Measurements from ENCODE around the gene ZFAND3. TPM values are rescaled to one million over a fixed set of nuclear protein-coding genes. Genes with fewer than 3 reads are reported as not detected.

Gene ZFAND3
- total and polyA plus RNA-seq, 2 donors (not counting 3 experiments of a cell fraction or from before 2014, with no cell fraction given): 15.4 to 54.2 TPM

DNA sequence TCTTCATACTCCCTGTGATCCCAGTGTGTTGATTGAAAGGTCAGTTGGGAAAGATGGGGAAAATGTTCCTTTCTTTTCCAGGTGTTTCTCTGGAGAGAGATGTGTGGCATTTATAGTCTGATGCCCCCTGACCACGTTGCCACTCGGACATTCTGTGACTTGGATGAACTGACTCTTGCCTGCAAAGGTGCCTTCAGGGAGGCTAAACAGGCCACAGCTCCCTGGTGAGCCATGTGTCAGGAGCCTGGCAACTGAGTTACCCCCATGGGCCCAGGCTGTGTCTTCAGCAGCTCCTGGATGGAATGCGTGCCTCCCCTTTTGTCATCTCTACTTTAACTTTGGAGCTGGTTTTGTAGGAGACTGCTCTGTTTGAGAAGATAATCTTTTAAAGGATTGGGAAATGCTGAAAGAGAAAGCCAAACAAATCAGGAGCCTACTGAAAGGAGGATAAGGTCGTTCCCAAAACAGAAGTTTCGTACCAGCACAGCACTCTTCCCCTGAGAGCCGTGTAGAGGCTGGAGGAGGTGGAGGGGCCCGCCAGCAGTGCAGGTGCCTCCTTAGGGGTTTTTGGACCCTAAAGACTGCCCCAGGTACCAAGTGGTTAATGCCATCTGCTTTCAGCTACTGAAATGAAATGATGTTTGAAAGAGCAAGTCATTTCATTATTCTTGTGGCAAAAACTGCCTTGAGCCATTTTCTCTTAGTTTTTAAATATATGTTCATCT, 322.8 kb downstream of the ZFAND3 start:
- no peak for TF ChIP-seq FOS (IDR thresholded peaks at IDR 0.05; ENCODE audit: borderline replicate concordance, insufficient read depth, low read length)
- TF ChIP-seq CTCF (IDR thresholded peaks at IDR 0.05; ENCODE audit: extremely low read depth in 1 of 2, insufficient read depth in 1 of 2, low read depth in 1 of 2, low read length in 2 of 2): no peak
- TF ChIP-seq MYC (IDR thresholded peaks at IDR 0.05; ENCODE audit: low read depth, low read length): no peak
- no peak for TF ChIP-seq POLR2AphosphoS5 (IDR thresholded peaks at IDR 0.05; ENCODE audit: insufficient read depth, low read depth, low read length)
- TF ChIP-seq EZH2 (IDR thresholded peaks at IDR 0.05; ENCODE audit: borderline replicate concordance, low read depth, low read length, severe bottlenecking): no peak
- TF ChIP-seq MAX (IDR thresholded peaks at IDR 0.05; ENCODE audit: insufficient read depth, insufficient read length): no peak
- TF ChIP-seq POLR2A (IDR thresholded peaks at IDR 0.05; ENCODE audit: low read depth, low read length): no peak
- Histone ChIP-seq H3K27me3 (ENCODE audit: control insufficient read depth in 2 of 2, insufficient read depth in 2 of 2, low read length in 2 of 2) (no peaks in the 10 kb centered on the region), H3K9me1 (replicated peaks; ENCODE audit: control insufficient read depth, extremely low read depth, insufficient read depth, low read length) (no peaks in the 10 kb centered on the region), H3K9ac (replicated peaks; ENCODE audit: extremely low read depth, insufficient read depth, low read length) (no peak overlapping the region), H3K4me1 (ENCODE audit: control insufficient read depth, extremely low read depth, insufficient read depth, low read length) (no peaks in the 10 kb centered on the region), H3K79me2 (ENCODE audit: control insufficient read depth, insufficient read depth, low read length) (peaks cover 4% of the 10 kb centered on the region), H3K27ac (ENCODE audit: insufficient read depth, low read depth, low read length) (no peak overlapping the region), H3K4me3 (replicated peaks in 1 of 3; ENCODE audit: insufficient read depth in 1 of 3, low read depth in 1 of 3, low read length in 3 of 3) (no peak overlapping the region), H3K9me3 (replicated peaks; ENCODE audit: control insufficient read depth, insufficient read depth, low read length) (no peaks in the 10 kb centered on the region), H4K20me1 (replicated peaks; ENCODE audit: control insufficient read depth, extremely low read depth, insufficient read depth, low read length) (no peaks in the 10 kb centered on the region), H3K4me2 (ENCODE audit: insufficient read depth, low read length) (no peak overlapping the region), H2AFZ (ENCODE audit: low read depth, low read length) (no peak overlapping the region), H3K36me3 (ENCODE audit: control insufficient read depth in 2 of 2, extremely low read depth in 1 of 2, insufficient read depth in 2 of 2, low read length in 2 of 2) (peaks cover 0 to 2% of the 10 kb centered on the region in 2 experiments)
- POLR2A ChIA-PET: no interaction called here
- DNase-seq (ENCODE audit: low read depth, low spot score) (no peak), FAIRE-seq (no peak)
- CTCF ChIA-PET: interaction anchor here (1.2 to 1.9 kb wide), 2 partner anchors 108 to 352 kb away, joined by 4 to 5 read pairs; no protein-coding TSS in a partner anchor
- BruUV-seq (replicated peaks): no TSS peak
- intact Hi-C loops (cut with micrococcal nuclease) (no loop called here), dilution Hi-C loops (cut with MboI; ENCODE audit: extremely low pct_ligation_motif_present, low sequenced_read_pairs) (no loop called here)
